Measurements from ENCODE around the gene AQP3.
A peak's percentile ranks its signal among the peaks of the same experiment; 100 is the strongest.
"Not testable (repeated sequence)": the region's sequence is repeated elsewhere in the genome, so short reads cannot be mapped to it uniquely, and the experiment has no call there.

AQP3 gene

GRCh38 chr9:33414268-33414667 is 33.1 kb downstream of the AQP3 start:
- DNase-seq (ENCODE audit: low spot score), result no peak

- no peak for DNase-seq (ENCODE audit: low spot score)
Observed at GRCh38 chr9:33408087-33408486, 39.3 kb downstream of the AQP3 start.

GRCh38 chr9:33407061-33407460 is 40.3 kb downstream of the AQP3 start:
- no peak for DNase-seq (ENCODE audit: low spot score)

GRCh38 chr9:33404788-33405362 is 42.5 kb downstream of the AQP3 start:
- DNase-seq (ENCODE audit: low spot score), result peak; percentile 20

GRCh38 chr9:33403941-33404787 is 43.2 kb downstream of the AQP3 start:
- no peak for DNase-seq (ENCODE audit: low spot score)

- not testable (repeated sequence) for DNase-seq (ENCODE audit: low spot score)
Observed at GRCh38 chr9:33402371-33402770, 45.0 kb downstream of the AQP3 start, which contains the start of gene AQP7. TSS of gene AQP7 (minus strand) at chr9:33402568. CDS start at chr9:33401262, 1,306 bp downstream.

- DNase-seq (ENCODE audit: low spot score), result not testable (repeated sequence)
Observed at GRCh38 chr9:33401809-33402208, 45.6 kb downstream of the AQP3 start.

GRCh38 chr9:33399047-33399446 is 48.3 kb downstream of the AQP3 start:
- DNase-seq (ENCODE audit: low spot score), result not testable (repeated sequence)

- DNase-seq (ENCODE audit: low spot score), result not testable (repeated sequence)
Observed at GRCh38 chr9:33397801-33398200, 49.6 kb downstream of the AQP3 start.

GRCh38 chr9:33395159-33395879 is 52.1 kb downstream of the AQP3 start:
- DNase-seq (ENCODE audit: low spot score), result not testable (repeated sequence)

GRCh38 chr9:33393986-33394385 is 53.4 kb downstream of the AQP3 start:
- DNase-seq (ENCODE audit: low spot score), result not testable (repeated sequence)

- no peak for DNase-seq (ENCODE audit: low spot score)
Observed at GRCh38 chr9:33393581-33393980, 53.8 kb downstream of the AQP3 start.

GRCh38 chr9:33392591-33393021 is 54.8 kb downstream of the AQP3 start:
- DNase-seq (ENCODE audit: low spot score), result not testable (repeated sequence)

Data from AG08396 (cell line).